GM19438 (cell line): ENCODE data around the gene STK16.

Experiments used
- ATAC-seq: cut with Tn5 transposase; IDR thresholded peaks from one replicate; pipeline ENCODE4 v1.9.1; 2021; ENCODE audit warnings: low read depth; ENCODE audit not compliant: unreplicated experiment

STK16 gene

DNA sequence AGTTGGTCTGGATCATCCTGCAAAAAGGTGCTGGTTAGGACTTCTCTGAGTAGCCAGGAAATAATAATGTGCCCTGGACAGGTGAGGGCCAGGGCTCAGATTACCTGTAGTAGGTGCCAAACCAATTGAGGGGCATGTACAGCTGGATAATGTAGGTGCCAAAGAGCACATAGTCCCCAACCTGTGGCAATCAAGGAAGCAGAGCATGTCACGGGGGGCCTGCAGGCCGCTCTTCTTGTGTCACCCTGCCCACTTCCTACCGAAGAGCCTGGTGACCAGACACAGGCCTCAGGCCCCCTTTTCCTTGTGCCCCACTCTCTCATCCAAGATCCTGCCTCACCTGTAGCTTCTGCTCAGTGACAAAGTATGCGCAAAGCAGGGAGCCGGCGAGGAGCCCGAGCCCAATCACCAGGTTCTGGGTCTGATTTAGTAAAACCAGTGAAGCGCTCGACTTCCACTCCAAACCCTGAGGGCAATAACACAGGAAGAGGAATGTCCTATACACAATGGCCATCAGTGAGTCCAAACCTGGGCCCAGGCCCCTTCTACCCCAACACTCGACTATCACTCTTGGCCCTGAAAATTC, 31.7 kb upstream of the STK16 start:
- no peak for ATAC-seq

GRCh38 chr2:219214141-219214540, 31.1 kb upstream of the STK16 start:
- ATAC-seq = no peak

DNA sequence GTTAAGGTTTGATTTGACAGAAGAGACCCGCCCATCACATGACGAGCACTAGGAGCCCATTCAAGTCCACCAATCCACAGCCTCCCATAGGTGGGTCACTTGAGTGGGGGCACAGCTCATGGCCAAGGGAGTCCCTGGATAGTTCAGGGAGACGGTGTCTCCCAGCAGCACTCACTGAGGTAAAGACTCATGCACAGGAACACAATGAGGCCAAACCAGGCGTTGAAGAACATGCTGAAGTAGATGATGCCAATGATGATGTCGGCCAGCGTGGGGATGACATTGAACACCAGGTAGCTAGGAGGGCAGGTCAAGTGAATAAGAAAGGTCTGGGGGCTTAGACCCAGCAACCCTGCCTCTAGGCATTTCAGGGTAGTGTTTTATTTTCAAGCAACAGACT, 30.5 kb upstream of the STK16 start:
- ATAC-seq = no peak

GRCh38 chr2:219215871-219216534, 29.3 kb upstream of the STK16 start:
- no peak for ATAC-seq

DNA sequence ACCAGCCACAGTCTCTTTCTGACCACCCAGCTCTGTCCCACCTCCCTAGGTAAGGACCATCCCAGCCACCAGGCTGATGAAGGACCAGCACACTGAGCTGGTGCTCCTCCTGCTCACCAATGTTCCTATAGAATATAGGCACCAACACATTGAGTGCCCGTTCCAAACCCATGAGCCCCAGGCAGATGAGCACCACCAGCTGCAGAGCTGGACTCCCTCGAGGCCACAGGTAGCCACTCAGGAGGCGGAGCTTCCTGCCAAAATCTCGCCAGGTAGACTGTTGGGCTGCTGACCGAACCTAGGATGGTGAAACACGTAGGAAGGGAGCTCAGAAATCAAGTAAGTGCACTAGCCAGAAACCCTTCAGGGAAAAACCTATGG, 28.8 kb upstream of the STK16 start:
- no peak for ATAC-seq

- peak; percentile 36 for ATAC-seq
Observed at GRCh38 chr2:219218217-219218731, 27.0 kb upstream of the STK16 start.

GRCh38 chr2:219218732-219219701, 26.3 kb upstream of the STK16 start, which contains the start of gene ABCB6:
ABCB6 (minus strand) TSS chr2:219218958; CDS start chr2:219218673, 285 bp downstream.
- peak; percentile 83 for ATAC-seq

DNA sequence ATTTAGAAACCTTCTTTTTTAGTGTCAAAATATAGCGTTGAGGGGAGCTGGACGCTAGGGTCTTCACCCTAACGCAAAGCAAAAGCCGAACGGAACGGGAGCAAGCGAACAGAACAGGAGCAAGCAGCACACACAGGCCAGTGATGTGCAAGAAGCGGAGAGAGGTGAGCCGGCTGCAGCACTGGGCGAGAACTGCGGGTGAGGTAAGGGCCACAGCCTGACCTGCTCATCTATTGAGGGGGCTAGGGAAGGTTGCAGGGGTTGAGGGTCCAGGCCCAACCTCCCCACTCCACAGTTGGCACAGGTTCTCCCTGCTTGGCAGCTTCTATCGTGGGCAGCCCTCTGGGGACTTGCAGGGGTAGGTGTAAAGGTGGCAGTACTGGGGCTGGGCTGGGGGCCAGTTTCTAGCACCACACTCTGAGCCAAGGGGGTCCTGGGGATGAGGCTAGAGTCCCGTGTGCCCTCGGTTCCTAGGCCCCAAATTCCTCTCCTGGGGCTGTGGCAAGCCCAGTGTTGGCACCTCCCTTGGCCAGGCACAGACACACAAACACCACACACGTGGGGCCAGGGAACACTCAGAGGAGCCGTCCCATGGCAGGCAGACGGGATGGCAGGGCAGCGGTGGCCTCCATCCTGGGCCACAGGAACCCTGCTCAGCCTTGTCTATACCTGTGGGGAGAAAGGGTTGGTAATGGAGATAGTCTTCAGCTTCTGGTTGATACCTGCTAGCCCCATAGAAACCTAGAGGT, 25.3 kb upstream of the STK16 start:
- no peak for ATAC-seq

DNA sequence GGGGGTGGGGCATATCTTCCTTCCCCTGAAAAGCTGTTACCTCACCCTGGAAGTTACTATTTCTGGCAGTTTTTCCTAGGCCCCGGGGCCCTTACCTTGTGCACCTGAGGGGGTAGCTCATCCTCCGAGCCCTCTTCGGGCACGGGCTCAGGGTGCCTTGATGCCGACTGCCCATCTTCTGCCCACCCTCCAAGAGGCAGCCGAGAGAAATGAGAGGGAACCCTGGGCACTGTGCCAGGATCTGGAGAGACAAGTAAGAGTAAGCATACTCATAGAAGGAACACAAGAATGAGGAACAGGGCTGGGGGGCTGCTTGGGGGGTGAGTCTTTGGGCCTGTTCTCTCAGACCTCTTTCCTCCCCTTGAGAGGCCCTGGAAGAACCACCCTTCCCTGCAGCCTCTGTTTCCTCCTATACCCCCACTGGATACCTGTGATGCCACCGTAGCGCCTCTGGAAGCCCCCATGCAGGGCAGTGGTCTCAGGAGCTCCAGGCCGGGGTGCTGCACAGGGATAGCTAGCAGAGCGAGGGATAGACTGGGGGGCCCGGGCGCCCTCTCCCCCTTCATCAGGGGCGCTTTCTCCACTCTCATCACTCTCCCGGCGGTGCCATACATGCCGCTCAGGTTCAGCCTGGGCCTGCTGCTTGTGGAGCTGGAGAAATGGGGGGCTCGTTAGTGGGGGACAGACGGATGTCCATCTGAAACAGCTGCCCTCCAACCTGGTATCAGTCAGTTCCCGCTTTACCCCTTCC, 24.5 kb upstream of the STK16 start:
- ATAC-seq = no peak

DNA sequence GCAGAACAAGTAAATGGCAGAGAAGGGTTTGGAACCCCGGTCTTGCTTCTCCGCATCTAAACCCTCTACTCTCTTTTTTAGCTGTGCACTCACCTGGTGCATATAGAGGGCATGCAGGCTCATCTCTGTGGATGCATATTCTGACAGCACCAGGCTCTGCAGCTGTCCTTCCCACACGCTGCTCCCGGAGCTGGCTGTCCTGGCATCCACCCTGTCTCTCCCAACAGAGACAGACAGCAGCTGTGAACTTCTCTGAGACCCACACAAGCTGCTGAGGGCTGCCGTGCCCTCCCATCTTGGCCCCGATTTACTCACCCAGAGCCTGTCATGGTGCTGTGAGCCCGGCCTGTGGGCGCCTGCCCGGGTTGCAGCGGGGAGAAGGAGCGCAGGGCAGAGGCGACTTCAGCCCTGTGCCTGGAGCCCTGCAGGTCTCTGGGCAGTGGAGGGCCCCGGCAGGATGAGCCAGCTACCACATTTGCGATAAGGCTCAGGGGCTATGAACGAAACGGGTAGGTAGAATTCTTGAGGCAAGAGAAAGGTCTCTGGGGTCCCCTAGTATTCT, 23.2 kb upstream of the STK16 start:
- no peak for ATAC-seq

GRCh38 chr2:219223831-219224610, 21.3 kb upstream of the STK16 start:
- no peak for ATAC-seq

DNA sequence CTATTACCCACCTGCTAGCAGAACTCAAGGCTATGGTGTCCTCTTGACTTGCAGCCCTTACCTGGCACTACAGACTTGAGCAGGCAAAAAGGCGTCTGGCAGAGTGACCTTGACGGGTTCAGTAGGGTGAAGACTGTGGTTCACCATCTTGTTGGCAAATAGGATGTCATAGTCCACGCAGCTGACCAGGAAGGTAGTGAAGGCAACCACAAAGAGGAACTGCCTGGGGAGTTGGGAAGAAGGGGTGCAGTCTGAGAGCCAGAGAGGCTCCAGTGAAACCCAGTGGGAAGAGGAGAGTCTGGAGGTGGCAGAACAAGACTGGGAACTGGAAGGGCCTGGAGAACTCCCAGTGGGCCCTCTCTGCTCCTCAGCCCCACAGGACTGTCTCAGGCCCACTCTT, 19.9 kb upstream of the STK16 start:
- no peak for ATAC-seq

DNA sequence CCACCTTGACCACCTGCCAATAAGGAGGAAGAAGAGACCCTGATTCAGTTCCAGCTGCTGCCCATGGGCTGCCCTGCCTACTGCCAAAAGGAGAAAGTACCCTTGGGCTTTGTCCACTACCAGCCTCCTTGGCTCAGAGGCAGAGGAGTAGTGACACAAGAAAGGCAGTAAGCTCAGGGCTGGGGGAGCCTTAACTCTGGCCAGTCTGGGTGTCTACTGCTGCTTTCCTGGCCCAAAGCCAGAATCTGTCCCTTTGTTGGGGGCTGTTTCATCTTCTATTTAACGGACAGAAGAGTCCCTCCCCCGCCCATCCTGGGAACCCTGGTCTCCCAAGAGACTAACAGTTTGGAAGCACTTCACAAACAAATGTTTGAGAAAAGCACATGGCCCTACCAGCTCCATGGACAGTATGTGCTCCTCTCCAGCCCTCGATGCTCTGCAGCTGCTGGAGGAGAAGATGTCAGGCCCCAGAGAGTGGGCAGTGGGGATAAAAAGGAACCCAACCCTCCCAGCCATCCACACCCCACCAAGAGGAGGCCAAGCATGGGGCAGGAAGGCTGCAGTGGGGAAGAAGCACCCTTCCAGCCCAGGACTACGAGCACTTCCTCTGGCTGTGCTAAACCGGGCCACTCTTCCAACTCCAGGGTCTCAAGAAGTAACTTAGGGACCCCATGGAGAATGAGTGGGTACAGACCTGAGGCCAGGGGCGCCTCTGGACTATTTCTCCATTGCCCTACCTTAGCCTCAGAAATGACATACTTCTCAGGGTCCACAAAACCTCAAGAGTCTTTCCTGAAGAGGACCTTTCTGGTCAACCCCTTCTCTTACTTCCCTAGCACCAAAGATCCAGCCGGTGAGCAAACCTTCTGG, 17.0 kb upstream of the STK16 start:
- no peak for ATAC-seq

GRCh38 chr2:219228911-219229304, 16.4 kb upstream of the STK16 start:
- ATAC-seq = no peak

DNA sequence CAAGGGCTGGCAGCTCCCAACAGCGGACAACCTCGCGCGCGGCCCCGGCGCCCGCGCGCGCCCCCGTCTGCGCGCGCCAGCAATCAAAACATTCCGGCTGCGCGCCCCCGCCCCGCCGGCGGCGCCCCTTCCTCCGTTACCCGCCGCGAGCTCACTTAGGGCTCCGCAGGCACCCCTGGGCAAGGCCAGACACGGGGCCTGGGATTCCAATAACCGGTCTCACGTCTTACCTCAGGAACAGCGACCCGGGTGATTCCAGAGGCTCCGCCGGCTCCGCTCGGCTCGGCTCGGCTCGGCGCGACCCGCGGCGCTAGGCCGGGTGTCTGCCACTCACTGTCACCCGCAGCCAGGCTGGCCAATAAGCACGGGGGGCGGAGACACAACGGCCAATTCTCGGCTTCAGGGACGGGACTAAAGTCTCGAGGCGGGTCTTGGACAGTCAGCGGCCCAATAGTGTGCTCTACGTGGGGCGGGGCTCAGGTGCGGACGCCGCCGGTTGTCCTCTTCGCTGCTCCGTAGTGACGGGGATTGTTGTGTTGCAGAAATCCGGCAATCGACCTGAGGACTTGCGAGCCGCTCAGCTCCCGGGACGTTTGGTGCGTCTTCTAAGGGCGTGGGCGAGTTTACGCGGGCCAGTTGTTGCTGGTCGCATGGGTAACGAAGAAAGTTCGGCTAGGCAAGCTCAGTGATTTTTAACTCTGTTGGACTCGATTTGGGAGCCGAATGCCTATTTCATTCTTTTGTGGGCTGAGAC, 15.8 kb upstream of the STK16 start, which contains the start of the genes ANKZF1 and ATG9A:
TSS of gene ANKZF1 (plus strand) at position 502 of the 754 bp plus-strand sequence. CDS start 452 bp downstream, outside the sequence.
TSS of gene ATG9A (minus strand) at position 332 of the 754 bp plus-strand sequence. CDS start 1,612 bp downstream, outside the sequence.
- peak; percentile 96 for ATAC-seq

DNA sequence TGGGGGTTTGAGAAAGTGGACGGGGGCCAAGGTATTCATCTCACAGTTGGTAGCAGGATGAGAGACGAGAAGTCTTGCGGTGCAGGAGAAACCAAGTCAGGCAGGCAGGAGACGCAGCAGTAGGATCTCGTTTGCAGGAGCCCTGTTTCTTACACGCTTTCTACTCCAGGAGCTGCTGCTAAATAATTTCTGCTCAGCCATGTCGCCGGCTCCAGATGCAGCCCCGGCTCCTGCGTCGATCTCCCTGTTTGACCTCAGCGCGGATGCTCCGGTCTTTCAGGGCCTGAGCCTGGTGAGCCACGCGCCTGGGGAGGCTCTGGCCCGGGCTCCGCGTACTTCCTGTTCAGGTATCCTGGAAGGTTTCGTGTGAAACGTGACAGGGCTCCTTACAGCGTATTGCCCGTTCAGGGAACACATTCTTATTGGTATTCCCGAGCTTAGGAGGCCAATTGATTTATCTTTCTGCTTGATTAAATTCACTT, 15.2 kb upstream of the STK16 start:
- peak; percentile 32 for ATAC-seq

DNA sequence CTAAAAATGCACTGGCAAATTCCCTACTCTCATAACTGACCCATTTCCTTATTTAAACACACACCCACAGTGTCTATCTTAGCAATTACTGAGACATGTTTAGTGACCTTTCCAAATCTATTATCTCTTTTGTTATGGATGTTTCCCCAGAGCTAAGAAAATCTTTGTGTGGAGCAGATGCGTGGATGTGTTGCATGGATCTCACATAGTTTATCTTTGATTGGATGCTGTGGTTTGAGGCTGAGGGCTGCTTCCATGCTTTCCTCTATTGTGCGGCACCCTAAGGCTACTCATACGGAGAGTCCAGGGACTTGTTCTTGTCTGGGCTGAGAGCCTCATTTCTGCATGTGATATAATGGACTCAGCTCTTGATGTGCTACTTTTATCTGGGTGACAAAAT, 10.9 kb upstream of the STK16 start:
- ATAC-seq = no peak
